Heart right ventricle (tissue), 16 donors: ENCODE measurements around the gene DCLRE1C. TPM values are rescaled to one million over a fixed set of nuclear protein-coding genes. Genes with fewer than 3 reads are reported as not detected.
"Not testable (repeated sequence)": the region's sequence is repeated elsewhere in the genome, so short reads cannot be mapped to it uniquely, and the experiment has no call there.

Experiments used
- ATAC-seq, 8 donors: fragments of 200-7000 bp; cut with Tn5 transposase; one replicate each; pipeline ENCODE4 v1.9.1; 2020; ENCODE audit warnings: mild to moderate bottlenecking in 8 of 8, moderate library complexity in 8 of 8, moderate number of reproducible peaks in 1 of 8
- DNase-seq, 2 donors: peaks; one replicate each; pipeline ENCODE4 v3.0.0-alpha.2; 2020
- H3K27ac ChIP-seq, 10 donors: fragments of 200-600 bp; sonication (generic) in 2 of 10; one replicate each; pipeline versions ENCODE4 v1.5.0 to v1.8.0; 2020 to 2022; ENCODE audit warnings: mild to moderate bottlenecking in 3 of 10
- H3K27me3 ChIP-seq, 7 donors: fragments of 200-600 bp; one replicate each; pipeline ENCODE4 v1.8.0; 2021 to 2022; ENCODE audit warnings: mild to moderate bottlenecking in 2 of 7
- H3K36me3 ChIP-seq, 9 donors: fragments of 200-600 bp; sonication (generic) in 1 of 9; one replicate each; pipeline versions ENCODE4 v1.5.0 to v1.8.0; 2020 to 2022; ENCODE audit warnings: mild to moderate bottlenecking in 2 of 9
- H3K4me1 ChIP-seq, 9 donors: fragments of 200-600 bp; sonication (generic) in 1 of 9; one replicate each; pipeline versions ENCODE4 v1.5.0 to v1.8.0; 2020 to 2022; ENCODE audit warnings: mild to moderate bottlenecking in 4 of 9
- H3K4me3 ChIP-seq, 10 donors: fragments of 200-600 bp; sonication (generic) in 2 of 10; one replicate each; pipeline versions ENCODE4 v1.5.0 to v1.8.0; 2020 to 2022; ENCODE audit warnings: mild to moderate bottlenecking in 7 of 10, moderate library complexity in 2 of 10
- H3K9me3 ChIP-seq, 11 donors: fragments of 200-600 bp in 10 of 11; sonication (generic) in 2 of 11; one replicate each; pipeline versions ENCODE4 v1.5.0 to v1.8.0; 2013 to 2022; ENCODE audit warnings: mild to moderate bottlenecking in 2 of 11, control low read depth in 1 of 11, moderate library complexity in 1 of 11
- WGBS, 2 donors: extraction: QIAGEN DNeasy Blood & Tissue Kit; methylation state at CpG; one replicate each; pipeline ENCODE4 v1.1.7; 2013; ENCODE audit warnings: inconsistent platforms in 1 of 2; 5-methylcytosine and 5-hydroxymethylcytosine counted together
- intact Hi-C, 10 donors: fragments of 100-400 bp; cut with DNase I; formaldehyde crosslinking; loops; one replicate each; pipeline versions ENCODE4 v1.11.1 to v1.14.2; 2022
- polyA plus RNA-seq, 2 donors: library from polyadenylated mRNA; stranded (reverse); fragments of 200-250 nt; gene quantifications; one replicate each; pipeline ENCODE4 v1.2.3, GENCODE V29; 2013
- total RNA-seq, 10 donors: library from RNA; stranded (reverse); fragmentation: NEBNext Ultra II Directional in 3 of 10; extraction: Animal tissue kit (Norgen Biotek cat#: 25700) in 3 of 10; gene quantifications; one replicate each; pipeline versions ENCODE4 v1.2.1 to v1.2.4, GENCODE V29; 2021 to 2023
- TF ChIP-seq, protein P1 (sequence below), 9 donors: fragments of 200-600 bp; sonication (generic) in 2 of 9; IDR thresholded peaks; one replicate each; pipeline versions ENCODE4 v1.5.0 to v1.8.0; 2021 to 2022; ENCODE audit warnings: antibody characterized with exemption in 9 of 9, mild to moderate bottlenecking in 5 of 9, moderate library complexity in 1 of 9
- donor health status: Arrhythmogenic right ventricular cardiomyopathy.
- donor health status: ischemic (EF 13 %, LVEDD 7.1; RV severe dilation, severe dysfunction).
- donor health status: healthy with polysubstance abuse.
- donor health status: DM: no; HTN: yes; CAD: no.
- donor health status: DM: no; HTN: no; CAD: no.
- donor health status: ischemic (EF 25% LVEDD 6.9; RV normal size, moderate dysfunction).
- donor health status: ischemic (EF 25% LVEDD 5.7; RV mildly dilated, moderate dysfunction).
- donor health status: healthy.
- donor health status: DM: yes; HTN: yes; CAD: no.
- donor health status: Ischemic cardiomyopathy.
- donor health status: ischemic (EF 35%, LVEDD 5.7; RV mildly dilated, moderate dysfunction).
- donor health status: nonischemic (EF 11% LVEDD 7.7; RV severe dilation, severe dysfunction).
- donor health status: DM: yes; HTN: yes; CAD: no.
- donor health status: PGD.
- donor health status: ischemic (EF 29% LVEDD 5.4; RV normal size, mild dysfunction).
- donor health status: nonischemic (EF 23%, LVEDD 6.1; RV moderate dilation, normal function).

DCLRE1C gene
- total and polyA plus RNA-seq, 12 donors, result 1.6 to 4.2 (median 3.4) TPM

DNA sequence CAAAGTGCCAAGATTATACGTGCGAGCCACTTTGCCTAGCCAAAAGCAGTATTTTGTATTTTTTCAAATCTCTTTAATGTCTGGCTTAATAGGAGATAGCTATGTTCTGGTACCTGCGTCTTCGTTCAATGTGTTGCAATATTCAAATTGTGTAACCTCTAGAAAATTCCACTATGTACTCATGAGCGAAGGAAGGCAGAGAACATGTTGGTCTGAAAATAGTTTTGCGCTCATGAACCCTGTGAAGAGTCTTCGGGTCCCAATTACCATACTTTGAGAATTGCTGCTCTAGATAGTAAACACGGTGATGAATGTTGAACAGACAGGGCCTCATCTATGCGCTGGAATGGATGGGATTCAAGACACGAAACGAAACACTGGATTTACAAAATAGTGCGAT is 78.0 kb downstream of the DCLRE1C start:
- TF ChIP-seq, protein P1, sequence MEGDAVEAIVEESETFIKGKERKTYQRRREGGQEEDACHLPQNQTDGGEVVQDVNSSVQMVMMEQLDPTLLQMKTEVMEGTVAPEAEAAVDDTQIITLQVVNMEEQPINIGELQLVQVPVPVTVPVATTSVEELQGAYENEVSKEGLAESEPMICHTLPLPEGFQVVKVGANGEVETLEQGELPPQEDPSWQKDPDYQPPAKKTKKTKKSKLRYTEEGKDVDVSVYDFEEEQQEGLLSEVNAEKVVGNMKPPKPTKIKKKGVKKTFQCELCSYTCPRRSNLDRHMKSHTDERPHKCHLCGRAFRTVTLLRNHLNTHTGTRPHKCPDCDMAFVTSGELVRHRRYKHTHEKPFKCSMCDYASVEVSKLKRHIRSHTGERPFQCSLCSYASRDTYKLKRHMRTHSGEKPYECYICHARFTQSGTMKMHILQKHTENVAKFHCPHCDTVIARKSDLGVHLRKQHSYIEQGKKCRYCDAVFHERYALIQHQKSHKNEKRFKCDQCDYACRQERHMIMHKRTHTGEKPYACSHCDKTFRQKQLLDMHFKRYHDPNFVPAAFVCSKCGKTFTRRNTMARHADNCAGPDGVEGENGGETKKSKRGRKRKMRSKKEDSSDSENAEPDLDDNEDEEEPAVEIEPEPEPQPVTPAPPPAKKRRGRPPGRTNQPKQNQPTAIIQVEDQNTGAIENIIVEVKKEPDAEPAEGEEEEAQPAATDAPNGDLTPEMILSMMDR (IDR thresholded peaks at IDR 0.05), result no peak
- peak overlapping the region in 7 of 10 donors; percentile 92 to 99 (median 97) for H3K27ac ChIP-seq
- no peak overlapping the region for H3K4me3 ChIP-seq
- 95 to 96% methylated on average over 12 of the region's 12 CpGs for WGBS, 2 donors
- ATAC-seq, result no peak
- no peaks in the 10 kb centered on the region for H3K9me3 ChIP-seq
- peaks cover 0 to 19% (median 3%) of the 10 kb centered on the region in 9 donors for H3K36me3 ChIP-seq
- intact Hi-C loops, result loop anchor here in 8 of 10 donors (5.0 to 10.0 kb wide), 5 partner anchors 34 to 229 kb away; partner anchors contain the start of genes CDNF (in 7 of the 8), HSPA14 (in 7 of the 8), MSANTD7 (in 7 of the 8) and MEIG1 (in 2 of the 8)
- H3K4me1 ChIP-seq, result peaks cover 0 to 45% (median 30%) of the 10 kb centered on the region in 9 donors
- DNase-seq, result no peak
- no peaks in the 10 kb centered on the region for H3K27me3 ChIP-seq

DNA sequence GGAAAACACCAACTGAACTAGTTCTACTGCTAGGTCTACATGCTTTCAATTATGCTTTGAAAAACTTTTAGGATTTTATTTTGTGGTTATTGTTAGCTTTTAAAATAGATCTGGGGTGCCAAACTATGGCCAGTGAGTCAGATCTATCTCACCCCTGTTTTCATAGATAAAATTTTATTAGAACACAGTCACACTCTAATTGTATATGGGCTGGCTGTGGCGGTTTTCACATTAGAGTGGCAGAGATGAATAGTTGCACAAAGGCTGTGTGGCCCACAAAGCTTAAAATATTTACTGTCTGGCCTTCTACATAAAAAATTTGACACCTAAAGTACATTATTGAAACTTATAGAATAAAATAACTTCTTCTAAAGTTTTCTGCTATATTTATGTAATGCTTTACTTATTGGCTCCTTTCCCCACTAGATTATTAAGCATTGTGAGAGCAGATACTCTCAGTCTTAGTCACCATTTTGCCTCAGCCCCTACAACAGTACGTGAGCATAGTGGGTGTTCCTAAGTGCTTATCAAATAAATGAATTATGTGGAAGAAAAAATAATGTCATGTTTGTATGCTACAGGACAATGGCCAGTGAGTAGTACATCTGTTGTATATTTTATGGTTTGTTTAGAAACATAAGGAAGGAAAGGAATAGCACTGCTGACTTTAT is 80.7 kb downstream of the DCLRE1C start:
- TF ChIP-seq, protein P1 (IDR thresholded peaks at IDR 0.05), result no peak
- Histone ChIP-seq H3K27ac (no peak overlapping the region), H3K4me3 (no peak overlapping the region), H3K9me3 (no peaks in the 10 kb centered on the region), H3K4me1 (peaks cover 0 to 33% (median 22%) of the 10 kb centered on the region in 9 donors), H3K36me3 (peaks cover 0 to 46% (median 9%) of the 10 kb centered on the region in 9 donors), H3K27me3 (no peaks in the 10 kb centered on the region)
- DNase-seq, result no peak
- WGBS, 2 donors, result 84 to 93% methylated on average over 2 of the region's 2 CpGs
- intact Hi-C loops, result loop anchor here in 1 of 10 donors (10.0 kb wide), 1 partner anchor 232 kb away; no protein-coding TSS in a partner anchor
- ATAC-seq, result no peak

DNA sequence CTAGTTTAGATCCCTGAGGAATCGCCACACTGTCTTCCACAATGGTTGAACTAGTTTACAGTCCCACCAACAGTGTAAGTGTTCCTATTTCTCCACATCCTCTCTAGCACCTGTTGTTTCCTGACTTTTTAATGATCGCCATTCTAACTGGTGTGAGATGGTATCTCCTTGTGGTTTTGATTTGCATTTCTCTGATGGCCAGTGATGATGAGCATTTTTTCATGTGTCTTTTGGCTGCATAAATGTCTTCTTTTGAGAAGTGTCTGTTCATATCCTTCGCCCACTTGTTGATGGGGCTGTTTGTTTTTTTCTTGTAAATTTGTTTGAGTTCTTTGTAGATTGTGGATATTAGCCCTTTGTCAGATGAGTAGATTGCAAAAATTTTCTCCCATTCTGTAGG is 89.0 kb downstream of the DCLRE1C start:
- H3K27ac ChIP-seq, H3K27me3 ChIP-seq, intact Hi-C loops, H3K9me3 ChIP-seq, H3K4me1 ChIP-seq, DNase-seq, ATAC-seq, H3K4me3 ChIP-seq: not testable (repeated sequence)
- H3K36me3 ChIP-seq, result peaks cover 0 to 86% (median 19%) of the 10 kb centered on the region in 9 donors
- WGBS, 2 donors, result 96 to 98% methylated on average over 3 of the region's 3 CpGs

DNA sequence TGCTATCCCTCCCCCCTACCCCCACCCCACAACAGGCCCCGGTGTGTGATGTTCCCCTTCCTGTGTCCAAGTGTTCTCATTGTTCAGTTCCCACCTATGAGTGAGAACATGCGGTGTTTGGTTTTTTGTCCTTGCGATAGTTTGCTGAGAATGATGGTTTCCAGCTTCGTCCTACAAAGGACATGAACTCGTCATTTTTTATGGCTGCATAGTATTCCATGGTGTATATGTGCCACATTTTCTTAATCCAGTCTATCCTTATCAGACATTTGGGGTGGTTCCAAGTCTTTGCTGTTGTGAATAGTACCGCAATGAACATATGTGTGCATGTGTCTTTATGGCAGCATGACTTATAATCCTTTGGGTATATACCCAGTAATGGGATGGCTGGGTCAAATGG is 89.4 kb downstream of the DCLRE1C start:
- H3K27ac ChIP-seq, H3K4me3 ChIP-seq, DNase-seq, H3K9me3 ChIP-seq, ATAC-seq, intact Hi-C loops, H3K4me1 ChIP-seq, H3K27me3 ChIP-seq: not testable (repeated sequence)
- peaks cover 0 to 86% (median 19%) of the 10 kb centered on the region in 9 donors for H3K36me3 ChIP-seq
- WGBS, 2 donors, result 96 to 99% methylated on average over 6 of the region's 6 CpGs

DNA sequence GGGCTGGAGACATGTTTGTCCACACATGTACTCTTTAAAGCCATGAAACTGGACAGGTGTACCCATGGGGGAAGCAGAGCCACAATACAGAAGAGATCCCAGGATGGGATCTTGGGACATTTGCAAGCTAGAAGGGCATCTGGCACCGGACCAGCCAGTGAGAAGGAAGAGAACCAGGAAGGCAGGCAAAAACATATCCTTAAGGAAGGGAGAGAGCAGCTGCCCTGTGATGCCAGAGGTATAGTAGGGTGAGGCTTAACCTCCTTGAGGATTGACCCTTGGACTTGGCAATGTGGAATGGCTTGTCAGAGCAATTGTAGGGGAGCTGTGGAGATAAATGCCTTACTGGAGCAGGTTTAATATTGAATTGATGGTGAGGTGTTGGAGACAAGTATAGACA is 93.1 kb downstream of the DCLRE1C start:
- 97 to 100% methylated on average over 1 of the region's 1 CpG for WGBS, 2 donors
- peaks cover 0 to 10% (median 0%) of the 10 kb centered on the region in 9 donors for H3K4me1 ChIP-seq
- ATAC-seq, result no peak
- H3K4me3 ChIP-seq, result no peak overlapping the region
- TF ChIP-seq, protein P1 (IDR thresholded peaks at IDR 0.05), result no peak
- intact Hi-C loops, result no loop called here
- H3K27me3 ChIP-seq, result no peaks in the 10 kb centered on the region
- H3K36me3 ChIP-seq, result peaks cover 0 to 86% (median 8%) of the 10 kb centered on the region in 9 donors
- no peak overlapping the region for H3K27ac ChIP-seq
- H3K9me3 ChIP-seq, result peaks cover 0 to 3% (median 0%) of the 10 kb centered on the region in 11 donors
- no peak for DNase-seq
